HG02943 (cell line): ENCODE data around the gene PRAC2.

Experiments used
- ATAC-seq: cut with Tn5 transposase; IDR thresholded peaks from one replicate; pipeline ENCODE4 v1.9.1; 2021; ENCODE audit warnings: mild to moderate bottlenecking, low read depth, moderate library complexity; ENCODE audit not compliant: unreplicated experiment

The PRAC2 gene

DNA sequence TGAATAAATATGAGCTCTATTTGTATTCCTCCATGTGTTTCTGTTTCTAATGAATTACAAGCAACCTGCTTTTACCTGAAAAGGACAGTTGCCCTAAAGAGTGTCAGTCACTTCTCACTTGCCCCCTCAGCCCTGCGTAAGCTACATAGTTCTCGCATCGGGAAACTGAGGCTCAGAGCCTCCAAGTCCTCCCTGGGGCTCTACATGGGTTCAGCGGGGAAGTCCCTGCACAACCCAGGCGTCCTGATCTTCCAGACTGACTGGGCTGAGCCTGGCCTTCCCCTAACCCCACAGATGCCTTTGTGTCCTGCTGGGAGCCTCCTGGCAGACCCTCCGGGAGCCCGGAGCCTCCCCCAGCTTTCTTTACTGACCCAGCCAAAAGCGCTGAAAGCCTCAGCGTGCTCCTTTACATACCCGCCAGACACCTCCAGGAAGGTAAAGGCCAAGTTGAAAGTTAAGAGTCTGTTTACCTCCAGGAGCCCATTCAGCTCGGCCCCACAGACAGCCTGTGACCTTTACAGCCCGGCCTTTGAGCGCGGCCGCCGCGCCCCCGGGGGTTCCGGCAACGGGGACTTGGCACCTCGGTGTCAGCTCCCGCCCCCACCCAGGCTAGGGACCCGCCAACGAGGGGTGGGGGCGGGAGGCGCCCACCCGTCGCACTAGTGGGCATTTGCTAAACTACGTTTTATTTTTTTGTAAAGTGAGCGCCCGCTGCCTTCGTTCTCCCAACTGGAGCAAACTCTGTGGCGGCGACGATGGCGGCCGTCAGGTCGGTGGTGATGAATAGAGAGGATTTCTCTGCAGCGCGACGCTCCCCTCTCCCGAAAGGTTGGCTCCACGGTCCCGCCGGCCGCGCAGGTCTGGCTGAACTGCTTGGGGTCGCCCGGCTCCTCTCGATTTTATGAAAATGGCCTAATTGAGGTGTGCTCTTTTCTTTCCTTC lies 10.0 kb downstream of the PRAC2 start:
- no peak for ATAC-seq

DNA sequence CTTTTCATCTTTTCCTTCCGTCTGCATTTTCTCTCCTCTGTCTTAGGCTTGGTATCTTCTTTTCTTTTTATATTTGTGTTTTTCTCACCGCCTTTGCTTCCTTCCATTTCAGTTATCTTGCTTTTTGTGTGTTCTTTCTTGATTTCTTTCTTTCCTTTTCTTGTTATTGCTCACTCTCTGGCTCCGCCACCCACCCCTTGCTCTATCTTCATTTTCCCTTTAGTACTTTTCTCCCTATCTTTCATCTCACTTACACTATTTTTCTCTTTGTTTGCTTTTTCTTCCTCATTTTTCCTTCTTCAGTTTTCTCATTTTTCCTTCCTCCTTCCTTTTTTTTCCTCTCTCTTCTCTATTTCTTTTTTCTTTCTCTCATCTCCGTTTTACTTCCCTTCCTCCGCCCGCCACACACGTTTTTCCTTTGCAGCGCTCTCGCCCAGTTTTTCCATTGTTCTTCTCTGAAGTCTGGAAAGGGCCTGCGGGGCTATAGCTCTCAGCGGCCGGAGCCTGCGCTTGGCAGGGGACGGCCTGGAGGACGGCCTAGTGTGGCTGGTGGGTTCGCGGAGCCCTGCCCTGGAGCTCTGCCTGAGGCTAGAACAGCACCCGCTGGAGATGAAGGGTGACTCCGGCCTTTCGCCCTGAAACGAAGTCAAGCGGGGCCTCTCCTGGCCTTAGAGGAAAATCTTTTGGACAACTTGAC lies 10.8 kb downstream of the PRAC2 start:
- no peak for ATAC-seq

DNA sequence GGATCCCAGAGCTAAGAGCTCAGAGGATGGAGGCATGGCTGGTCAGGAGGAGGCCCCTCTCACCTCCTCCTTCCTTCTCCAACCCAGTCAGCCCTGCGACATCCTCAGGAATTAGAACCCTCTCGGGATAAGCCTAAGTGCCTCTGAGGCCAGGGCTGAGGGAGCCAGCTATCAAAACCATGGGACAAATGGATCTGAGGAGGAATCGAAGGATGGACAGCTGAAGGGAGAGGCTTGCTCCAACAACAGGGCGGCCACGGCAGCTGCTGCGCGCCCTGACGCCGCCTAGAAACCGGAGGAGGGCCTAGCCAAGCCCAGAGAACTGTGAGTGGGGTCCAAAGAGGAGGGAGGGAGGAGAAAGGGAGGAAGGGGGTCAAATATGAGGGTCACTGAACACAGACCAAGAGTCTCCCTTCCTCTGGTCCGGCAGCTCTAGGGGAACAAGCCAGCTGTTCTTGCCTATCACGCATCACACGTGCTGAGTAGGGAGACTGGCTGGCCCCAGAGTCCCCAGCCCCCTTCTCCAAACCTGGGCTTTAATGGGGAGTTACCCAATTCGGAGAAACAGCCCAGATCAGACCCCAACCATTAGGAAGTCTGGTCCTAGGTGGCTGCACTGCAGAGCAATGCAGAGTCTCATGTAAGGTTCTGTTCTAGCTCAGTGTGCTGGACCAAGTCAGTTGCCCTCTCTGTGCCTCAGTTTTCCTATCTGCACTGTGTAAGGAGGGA lies 11.5 kb downstream of the PRAC2 start:
- ATAC-seq: no peak

DNA sequence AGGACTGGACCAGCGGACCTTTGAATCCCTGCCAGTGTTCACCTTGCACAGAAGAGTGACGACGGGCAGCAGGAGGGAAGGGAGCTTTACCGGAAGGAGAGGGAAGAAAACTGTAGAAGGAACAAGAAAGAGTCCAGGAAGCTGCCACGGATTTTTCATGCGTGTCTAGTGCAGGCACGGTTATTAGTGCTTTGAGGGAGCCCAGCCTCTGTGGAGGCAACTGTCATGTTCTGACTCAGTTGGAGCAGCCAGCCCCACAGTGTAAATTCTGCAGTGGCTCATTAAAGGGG lies 12.0 kb downstream of the PRAC2 start:
- ATAC-seq: no peak

DNA sequence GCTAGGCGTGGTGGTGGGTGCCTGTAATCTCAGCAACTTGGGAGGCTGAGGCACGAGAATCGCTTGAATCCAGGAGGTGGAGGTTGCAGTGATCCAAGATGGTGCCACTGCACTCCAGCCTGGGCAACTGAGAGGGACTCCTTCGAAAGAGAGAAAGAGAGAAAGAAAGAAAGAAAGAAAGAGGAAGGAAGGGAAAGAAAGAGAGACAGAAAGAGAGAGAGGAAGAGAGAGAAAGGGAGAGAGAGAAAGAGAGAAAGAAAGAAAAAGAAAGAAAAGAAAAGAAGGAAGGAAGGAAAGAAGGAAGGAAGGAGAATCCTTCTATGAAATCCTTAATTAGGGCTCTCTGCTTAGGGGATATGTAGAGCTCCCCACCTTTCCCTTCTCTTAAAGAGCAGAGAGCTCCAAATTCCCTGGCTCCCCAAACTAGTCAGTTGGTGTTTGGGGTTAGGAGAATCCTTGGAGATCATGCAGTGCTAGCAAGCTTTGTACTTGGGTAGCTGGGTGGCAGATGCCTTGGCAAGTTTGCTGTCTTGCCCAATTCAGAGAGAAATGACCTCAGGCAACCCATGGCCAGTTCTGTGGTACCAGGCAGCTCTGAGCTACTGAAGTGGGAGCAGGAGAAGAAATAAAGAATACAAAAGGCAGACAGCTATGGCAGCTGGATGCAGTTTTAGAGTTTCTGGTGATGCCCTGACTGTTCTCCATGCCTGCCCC lies 14.5 kb downstream of the PRAC2 start:
- ATAC-seq: no peak

DNA sequence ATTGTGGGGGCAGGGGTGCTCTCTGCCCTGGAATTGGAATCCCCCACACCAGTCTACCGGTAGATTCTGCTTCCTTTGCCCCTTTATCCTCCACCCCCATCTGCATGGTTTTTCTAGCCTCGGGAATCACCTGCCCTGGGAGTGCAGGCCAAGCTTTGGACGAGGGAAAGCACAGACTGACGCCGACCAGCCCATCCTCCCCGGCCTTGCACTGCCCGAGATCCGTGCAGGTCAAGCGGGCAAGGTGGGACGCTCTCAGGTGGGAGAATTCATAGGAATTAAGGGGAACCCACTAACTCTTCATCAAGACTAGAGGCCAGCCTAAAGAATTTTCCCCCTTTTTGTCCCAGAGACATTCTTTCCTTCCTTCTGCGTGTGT lies 15.4 kb downstream of the PRAC2 start:
- no peak for ATAC-seq

DNA sequence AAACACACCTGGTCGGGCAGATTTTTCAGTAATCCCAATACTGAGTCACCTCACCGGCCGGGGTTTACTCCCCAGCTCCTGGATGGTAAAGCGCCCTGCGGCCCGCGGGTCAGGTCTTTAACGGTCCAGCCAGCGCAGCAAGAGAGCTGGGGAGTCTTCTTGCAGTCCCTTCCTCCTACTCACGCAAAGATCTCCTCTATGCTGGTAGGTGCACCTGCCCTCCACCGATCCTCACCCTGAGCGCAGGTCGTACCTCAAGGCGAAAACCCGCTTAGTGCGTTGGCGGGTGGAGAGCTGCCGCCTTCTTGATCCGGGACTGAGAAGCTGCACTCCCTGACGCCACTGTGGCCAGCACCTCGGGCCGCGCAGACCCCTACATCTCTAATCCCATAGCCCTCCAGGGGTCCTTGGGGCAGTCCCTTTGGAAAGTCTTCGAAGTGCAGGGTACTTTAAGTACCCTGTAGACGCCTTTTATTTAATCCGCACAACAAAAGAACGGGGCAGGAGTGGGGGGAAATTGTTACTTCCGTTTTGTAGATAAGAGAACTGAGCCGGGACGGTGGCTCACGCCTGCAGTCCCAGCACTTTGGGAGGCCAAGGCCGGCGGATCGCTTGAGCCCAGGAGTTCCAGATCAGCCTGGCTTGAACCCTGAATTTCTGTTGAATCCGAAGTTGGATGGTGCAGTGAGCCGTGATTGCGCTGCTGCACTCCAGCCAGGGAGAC lies 16.0 kb downstream of the PRAC2 start:
- no peak for ATAC-seq

DNA sequence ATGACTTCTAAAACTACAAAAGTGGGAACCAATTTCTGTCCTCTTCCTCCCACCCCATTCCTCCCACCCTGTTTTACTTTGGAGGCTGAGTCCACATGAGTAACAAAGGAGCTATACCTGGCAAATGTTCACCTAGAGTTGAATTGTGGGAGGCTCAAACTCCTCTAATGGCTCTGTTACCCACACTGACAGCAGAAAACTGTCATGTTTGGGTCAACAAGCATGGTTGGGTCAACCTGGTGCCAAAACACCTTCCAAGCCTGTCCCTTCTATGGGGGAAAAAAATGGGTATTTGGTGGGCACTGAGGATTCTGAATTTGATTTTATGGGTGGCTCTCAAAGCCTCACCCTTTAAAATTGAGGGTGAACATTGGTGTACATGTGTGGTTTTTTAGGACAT lies 17.6 kb downstream of the PRAC2 start:
- ATAC-seq: no peak

DNA sequence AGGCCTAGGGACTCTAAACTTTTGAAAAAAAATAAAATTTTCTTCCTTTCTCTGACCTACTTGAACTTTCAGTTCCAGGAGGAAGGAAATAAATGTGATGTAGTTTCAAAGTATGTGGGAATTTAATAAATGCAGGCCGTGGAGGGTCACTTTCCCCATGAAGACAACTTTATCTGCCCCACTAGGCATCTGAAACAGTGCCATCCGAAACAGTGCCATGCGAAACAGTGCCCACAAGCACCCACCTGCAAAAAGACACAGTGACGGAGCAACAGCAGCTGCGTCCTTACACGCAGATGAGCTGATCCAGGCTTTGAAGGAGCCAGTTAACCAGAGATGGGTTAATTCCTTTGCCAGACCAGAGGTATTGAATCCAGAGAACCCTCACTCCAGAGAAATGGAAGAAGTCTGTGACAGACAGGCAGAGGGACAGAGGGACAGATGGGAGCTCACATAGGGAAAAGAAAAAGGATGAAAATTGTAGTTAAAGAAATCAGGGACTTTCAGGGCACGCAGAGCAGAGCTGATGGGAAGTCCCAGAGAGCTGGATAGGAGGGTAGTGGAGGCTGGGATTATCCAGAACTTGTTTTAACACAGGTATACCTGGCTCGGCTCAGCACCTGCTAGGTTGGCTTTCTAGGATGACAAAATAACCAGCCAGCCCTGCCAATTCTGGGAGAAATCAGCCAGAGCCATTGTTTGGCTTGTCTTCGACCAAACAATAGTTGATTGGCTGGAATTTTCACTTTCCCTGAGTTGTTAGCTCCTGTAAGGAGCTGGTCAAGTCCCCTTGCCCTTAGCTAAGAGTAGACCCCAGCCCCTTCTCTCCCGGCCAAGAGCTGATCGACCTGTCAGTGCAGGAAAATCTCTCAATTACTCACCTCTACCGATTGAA lies 22.6 kb downstream of the PRAC2 start:
- no peak for ATAC-seq

DNA sequence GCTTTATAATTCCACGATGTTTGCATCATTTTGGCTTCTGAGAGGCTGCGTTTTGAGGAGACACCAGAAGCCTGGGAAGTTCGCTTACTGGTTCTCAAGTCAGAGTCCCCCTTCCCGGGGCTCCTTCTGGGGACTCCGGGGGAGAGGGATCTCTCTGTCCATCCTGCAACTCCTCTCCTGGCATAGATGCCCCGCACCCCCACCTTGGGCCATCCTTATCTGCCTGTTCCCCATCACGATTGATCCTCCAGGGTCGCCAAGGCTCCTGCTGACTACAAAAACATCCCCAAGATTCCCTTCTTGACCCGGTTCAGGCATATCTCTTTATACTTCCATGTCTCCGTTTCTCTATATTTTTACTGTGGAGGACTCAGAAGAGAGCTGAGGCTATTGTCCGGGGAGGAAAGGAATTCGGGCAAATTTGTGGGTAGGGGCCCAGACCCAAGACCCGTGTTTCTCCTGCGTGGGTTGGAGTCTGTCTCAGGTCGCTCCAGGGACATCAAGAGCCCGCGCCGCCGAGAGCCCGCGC lies 24.0 kb downstream of the PRAC2 start:
- no peak for ATAC-seq

DNA sequence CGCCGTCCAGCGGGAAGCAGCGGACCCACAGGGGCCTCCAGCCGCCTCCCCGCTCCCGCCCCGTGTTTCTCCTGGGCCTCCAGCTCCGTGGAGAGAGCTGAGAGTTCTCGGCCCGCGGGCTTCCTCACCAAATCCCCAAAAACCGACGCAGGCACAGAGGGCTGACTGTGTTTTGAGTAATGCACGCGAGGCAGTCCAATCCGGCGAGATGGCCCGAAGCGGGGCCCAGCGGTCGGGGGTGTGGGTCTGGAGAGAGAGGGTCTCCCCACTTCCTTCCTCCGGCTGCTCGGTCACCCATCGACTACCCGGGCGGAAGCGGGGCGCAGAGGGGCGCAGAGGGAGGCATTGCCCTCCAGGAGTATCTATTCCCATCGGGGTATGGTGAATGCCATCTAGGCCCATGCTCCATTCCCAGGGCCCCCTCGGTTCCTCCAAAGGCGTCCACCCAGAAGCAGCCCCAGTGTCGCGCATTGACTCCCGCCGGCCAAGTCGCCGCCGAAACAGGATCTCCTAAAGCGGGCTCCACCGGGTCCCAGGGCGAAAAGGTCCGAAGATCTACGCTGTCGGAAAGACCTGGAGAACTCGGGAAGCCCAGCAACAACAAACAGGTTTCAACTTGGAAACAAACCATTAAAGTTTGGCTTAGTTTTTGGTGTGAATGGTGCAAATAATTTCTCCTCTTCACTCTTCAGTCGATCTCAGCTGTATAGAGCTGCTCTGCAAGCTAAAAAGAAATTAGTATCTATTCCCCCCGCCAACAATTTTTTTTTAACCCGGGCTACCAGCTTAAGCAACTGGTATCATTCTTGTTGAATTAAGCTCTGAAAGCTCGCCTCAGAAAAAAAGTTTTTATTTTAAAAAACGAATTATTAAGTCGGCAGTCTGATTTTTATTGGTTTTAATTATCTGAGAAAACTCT lies 24.7 kb downstream of the PRAC2 start:
- no peak for ATAC-seq

DNA sequence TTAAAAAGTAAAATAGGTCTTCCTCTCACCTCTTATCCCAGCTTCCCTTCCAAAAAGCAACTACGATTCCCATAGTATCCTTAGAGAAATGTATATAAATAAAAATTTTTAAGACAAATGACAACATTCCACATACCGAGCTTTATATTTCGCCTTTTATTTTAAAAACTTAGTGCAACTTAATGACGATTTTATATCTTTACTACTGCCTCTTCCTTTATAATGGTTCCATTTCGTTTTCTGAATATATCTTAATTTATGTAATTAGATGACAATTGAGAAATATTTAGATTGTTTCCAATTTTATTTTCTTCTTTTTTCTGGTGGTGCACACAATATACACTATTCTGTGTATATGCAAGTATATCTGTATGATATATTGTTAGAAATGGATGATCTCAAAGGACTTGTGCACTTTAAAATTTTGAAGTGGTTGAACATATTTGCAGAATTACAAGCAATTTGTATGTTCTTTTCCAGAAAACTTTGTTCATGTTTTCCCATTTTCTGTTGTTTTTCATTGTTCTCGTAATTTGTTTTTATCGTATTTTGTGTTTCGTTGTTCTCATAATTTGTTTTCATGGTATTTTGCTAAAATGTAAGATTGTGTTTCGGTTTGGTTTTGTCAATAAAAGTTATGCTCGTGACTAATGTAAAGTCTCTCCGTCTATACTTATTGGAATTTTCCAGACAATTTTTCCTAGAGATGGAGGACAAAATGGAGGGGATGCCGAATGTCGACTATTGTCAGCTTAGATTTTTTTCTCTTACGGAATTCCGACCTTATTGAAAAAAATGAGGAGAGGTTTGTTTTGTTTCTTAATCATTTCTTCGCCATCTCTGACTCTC lies 26.0 kb downstream of the PRAC2 start:
- no peak for ATAC-seq

DNA sequence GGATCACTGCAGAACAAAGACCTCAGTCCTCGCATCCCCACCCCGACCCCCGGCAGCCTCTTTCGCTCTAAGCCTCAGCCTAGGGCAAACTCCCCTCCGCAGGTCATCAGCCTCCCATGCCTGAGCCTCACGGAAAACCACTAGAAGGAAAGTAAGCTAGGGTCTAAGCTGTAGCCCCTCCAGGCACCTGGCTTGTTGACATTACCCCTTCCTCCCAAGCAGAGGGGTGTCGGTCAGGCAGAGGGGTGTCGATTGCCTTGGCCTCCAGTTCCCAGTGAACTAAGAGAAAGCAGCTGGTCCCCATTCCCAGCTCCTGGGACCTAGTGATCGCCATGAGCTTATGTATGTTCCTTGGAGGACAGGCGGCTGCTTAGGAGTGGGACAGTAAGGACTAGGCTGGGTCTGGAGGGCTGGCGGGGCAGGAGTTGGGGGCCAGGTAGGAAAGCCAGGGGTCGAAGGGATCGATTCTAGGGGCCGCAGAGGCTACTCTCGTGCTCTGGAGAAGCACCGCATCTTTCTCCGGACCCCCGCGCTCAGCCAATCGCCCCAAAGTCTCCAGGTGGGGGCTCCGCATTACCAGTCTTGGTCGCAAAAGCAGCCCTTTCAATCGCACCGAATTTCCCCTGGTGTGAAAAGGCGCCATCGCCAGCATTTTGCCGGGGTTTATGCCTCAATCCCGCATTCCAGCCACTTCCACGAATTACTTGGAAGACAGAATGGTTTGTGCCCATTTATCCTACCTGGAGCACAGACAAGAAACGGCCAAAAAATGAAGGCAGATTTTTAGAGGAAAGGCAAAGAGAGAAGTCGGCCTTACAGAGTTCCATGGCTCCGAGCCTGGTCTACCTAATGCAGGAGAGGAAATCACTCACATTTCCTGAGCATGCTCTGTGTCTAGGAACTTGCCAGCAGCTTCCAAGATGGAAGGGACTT lies 26.9 kb downstream of the PRAC2 start:
- ATAC-seq: no peak

DNA sequence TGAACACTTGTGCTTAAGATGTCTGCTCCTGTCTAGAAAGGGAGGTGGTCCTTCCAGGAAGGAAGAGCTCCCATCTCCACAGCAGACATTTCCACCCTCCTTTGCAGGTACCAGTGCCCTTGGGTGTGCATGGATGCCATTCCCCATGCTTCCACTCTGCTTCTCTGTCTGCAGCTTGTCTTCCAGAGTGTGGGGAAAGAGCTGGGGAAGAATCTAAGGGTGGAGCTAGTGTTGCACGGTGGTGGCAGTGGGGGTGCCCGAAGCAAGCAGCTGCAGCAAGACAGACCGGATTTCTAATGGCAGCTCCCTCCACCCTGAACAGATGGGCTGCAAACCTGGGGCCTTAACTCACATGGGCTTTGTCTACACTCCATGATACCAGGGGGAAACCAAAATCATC lies 28.2 kb downstream of the PRAC2 start:
- ATAC-seq: no peak

DNA sequence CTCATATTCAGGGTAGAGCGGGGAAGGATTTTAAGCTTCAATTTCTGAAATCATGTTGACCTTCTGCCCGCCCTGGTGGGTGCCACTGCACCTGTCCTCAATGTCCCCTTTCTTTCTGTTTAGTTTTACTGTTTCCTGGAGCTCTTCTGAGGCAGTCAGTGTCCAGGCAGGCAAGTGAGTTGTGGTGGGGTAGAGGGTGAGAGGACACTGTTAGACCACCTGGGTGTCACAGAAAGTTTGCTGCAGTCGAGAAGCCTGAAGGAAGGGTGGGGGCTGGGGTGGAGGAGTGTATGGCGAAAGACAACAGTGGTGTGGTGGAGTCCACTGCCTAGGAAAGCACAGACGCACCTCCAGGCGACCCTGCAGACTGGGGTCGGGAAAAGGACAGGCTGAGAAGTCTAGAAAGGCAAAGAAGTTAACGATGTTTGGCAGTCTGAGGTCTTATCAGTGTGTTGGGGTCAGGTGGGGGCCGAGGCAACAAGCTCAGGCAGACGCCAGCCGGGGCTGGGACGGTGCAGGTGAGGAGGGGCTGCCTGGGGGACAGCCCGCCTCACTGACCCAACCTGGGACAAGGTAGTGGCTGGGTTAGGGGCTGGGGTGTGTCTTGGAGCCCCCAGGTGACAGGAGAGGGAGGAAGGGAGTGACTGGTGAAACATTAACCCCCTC lies 28.9 kb downstream of the PRAC2 start:
- ATAC-seq: no peak
